ENCODE results near the gene CLMP. TPM values are rescaled to one million over a fixed set of nuclear protein-coding genes. Genes with fewer than 3 reads are reported as not detected.
A peak's percentile ranks its signal among the peaks of the same experiment; 100 is the strongest.

CLMP gene
- total and polyA plus RNA-seq, 8 donors, result 0.46 to 5.5 (median 1.0) TPM

DNA sequence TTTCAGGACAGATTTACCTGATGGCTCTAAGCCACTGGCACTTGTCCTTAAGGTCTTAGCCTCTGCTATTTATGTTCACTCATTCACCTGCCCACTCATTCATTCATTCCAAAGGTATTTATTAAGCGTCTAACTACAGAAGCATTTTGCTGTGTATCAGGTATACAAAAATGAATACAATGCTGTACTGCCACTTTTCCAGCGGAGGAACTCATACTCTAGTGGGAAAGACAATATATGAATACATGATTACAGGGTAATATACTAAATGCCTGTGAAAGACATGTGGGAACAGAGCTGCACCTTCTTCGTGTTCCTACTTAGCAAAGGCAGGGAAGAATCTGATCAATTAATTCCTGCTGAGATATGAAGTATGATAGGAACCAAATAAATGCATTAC lies 43.7 kb downstream of the CLMP start:
- no peaks in the 10 kb centered on the region for H3K36me3 ChIP-seq
- H3K4me1 ChIP-seq, result no peaks in the 10 kb centered on the region
- ATAC-seq, result no peak
- no peak for FAIRE-seq
- H3K27me3 ChIP-seq, result no peaks in the 10 kb centered on the region
- H3K27ac ChIP-seq, result no peak overlapping the region
- H3K4me3 ChIP-seq, result no peak overlapping the region
- no peaks in the 10 kb centered on the region for H3K9me3 ChIP-seq
- WGBS, 2 donors, result 72 to 74% methylated on average over 3 of the region's 3 CpGs
- no peak for DNase-seq
- TF ChIP-seq, protein P1, sequence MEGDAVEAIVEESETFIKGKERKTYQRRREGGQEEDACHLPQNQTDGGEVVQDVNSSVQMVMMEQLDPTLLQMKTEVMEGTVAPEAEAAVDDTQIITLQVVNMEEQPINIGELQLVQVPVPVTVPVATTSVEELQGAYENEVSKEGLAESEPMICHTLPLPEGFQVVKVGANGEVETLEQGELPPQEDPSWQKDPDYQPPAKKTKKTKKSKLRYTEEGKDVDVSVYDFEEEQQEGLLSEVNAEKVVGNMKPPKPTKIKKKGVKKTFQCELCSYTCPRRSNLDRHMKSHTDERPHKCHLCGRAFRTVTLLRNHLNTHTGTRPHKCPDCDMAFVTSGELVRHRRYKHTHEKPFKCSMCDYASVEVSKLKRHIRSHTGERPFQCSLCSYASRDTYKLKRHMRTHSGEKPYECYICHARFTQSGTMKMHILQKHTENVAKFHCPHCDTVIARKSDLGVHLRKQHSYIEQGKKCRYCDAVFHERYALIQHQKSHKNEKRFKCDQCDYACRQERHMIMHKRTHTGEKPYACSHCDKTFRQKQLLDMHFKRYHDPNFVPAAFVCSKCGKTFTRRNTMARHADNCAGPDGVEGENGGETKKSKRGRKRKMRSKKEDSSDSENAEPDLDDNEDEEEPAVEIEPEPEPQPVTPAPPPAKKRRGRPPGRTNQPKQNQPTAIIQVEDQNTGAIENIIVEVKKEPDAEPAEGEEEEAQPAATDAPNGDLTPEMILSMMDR (IDR thresholded peaks at IDR 0.05), result no peak
- intact Hi-C loops (cut with DNase I), result no loop called here

DNA sequence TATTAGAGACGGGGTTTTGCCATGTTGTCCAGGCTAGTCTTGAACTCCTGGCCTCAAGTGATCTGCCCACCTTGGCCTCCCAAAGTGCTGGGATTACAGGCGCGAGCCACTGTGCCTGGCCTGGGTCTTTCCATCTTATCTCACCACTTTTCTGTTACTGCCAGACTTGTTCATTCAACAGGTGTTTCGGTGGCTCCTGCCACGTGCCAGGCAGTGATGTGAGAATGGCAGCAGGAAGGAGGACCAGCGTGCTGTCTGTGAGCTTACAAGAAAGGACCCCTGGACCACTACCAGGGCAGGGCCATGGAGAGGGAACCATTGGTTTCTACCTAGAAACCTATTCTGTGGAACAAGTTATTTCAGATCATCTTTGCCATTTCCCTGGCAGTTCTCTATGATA lies 44.2 kb downstream of the CLMP start:
- Histone ChIP-seq H3K4me1 (no peaks in the 10 kb centered on the region), H3K4me3 (no peak overlapping the region), H3K36me3 (no peaks in the 10 kb centered on the region), H3K9me3 (no peaks in the 10 kb centered on the region), H3K27me3 (no peaks in the 10 kb centered on the region), H3K27ac (no peak overlapping the region)
- ATAC-seq (no peak), DNase-seq (no peak), FAIRE-seq (no peak)
- TF ChIP-seq, protein P1 (IDR thresholded peaks at IDR 0.05), result no peak
- 67 to 71% methylated on average over 6 of the region's 6 CpGs for WGBS, 2 donors
- intact Hi-C loops (cut with DNase I), result no loop called here

DNA sequence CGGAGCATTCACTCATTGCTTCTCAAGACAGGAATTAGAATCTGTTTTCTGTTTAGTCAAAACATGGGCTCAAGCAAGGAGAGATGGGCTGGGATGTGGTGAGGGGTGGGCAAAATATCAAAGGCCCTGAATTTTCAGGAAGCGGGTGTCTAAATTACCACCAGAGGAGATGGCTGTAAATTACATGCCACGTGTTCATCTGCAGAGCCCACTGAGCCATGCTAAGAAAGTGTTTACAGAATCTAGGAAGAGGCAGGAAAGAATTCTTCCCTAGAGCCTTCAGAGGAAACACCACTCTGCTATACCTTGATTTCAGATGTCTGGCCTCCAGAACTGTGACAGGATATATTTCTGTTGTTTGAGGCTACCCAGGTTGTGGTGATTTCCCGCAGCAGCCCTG lies 46.1 kb downstream of the CLMP start:
- TF ChIP-seq, protein P1 (IDR thresholded peaks at IDR 0.05), result no peak
- no peak for DNase-seq
- H3K27me3 ChIP-seq, result no peaks in the 10 kb centered on the region
- H3K9me3 ChIP-seq, result no peaks in the 10 kb centered on the region
- no peaks in the 10 kb centered on the region for H3K36me3 ChIP-seq
- no peak for FAIRE-seq
- 91 to 95% methylated on average over 4 of the region's 4 CpGs for WGBS, 2 donors
- H3K4me3 ChIP-seq, result no peak overlapping the region
- ATAC-seq, result no peak
- intact Hi-C loops (cut with DNase I), result no loop called here
- H3K4me1 ChIP-seq, result peaks cover 0 to 9% (median 0%) of the 10 kb centered on the region in 3 donors
- no peak overlapping the region for H3K27ac ChIP-seq

DNA sequence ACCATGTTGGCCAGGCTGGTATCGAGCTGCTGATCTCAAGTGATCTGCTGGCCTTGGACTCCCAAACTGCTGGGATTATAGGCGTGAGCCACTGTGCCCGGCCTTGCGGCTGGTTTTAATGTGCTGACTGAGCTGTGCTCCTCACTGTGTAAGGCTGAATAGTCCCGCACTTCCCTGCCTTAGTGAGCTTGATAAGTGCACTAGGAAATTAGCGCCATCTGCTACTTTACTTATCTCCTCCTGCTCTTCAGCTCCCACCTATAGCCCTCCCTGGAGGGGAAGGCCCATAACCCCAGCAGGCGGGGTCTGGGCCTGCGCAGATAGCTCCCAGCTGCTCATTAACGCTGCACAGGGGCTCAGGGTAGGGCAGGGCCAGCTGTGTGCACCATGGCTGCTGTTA lies 49.4 kb downstream of the CLMP start:
- Histone ChIP-seq H3K36me3 (no peaks in the 10 kb centered on the region), H3K27me3 (no peaks in the 10 kb centered on the region), H3K27ac (peak overlapping the region in 3 of 4 donors; percentile 16 to 33 (median 22)), H3K4me3 (no peak overlapping the region), H3K9me3 (no peaks in the 10 kb centered on the region), H3K4me1 (peaks cover 0 to 9% (median 0%) of the 10 kb centered on the region in 3 donors)
- no peak for FAIRE-seq
- intact Hi-C loops (cut with DNase I), result no loop called here
- WGBS, 2 donors, result 66 to 72% methylated on average over 9 of the region's 9 CpGs
- TF ChIP-seq, protein P1 (IDR thresholded peaks at IDR 0.05), result no peak
- peak; percentile 42 to 62 (median 57) for ATAC-seq
- DNase-seq, result peak in 2 of 6 donors; percentile 26 to 29

DNA sequence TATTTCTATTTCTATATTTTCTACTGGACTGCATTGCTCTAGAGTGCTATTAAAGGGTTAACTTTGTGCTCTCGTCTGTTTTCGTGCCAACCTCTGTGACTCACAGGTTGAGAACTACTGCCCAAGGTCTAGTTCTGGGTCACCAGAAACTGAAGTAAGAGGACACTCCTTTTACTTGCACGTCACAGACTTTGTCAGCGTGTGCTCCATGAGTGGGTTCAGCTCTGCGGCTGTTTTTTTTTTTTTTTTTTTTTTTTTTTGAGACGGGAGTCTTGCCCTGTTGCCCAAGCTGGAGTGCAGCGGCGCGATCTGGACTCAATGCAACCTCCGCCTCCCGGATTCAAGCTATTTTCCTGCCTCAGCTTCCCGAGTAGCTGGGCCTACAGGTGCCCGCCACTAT lies 49.8 kb downstream of the CLMP start:
- WGBS, 2 donors, result 39 to 40% methylated on average over 13 of the region's 13 CpGs

More for the DNA sequence above, 49.8 kb downstream of the CLMP start:
- DNase-seq (peak; percentile 34 to 81 (median 56)), ATAC-seq (peak; percentile 96 to 99 (median 98)), FAIRE-seq (no peak)
- intact Hi-C loops (cut with DNase I), result no loop called here
- Histone ChIP-seq H3K9me3 (no peaks in the 10 kb centered on the region), H3K4me1 (peaks cover 0 to 9% (median 0%) of the 10 kb centered on the region in 3 donors), H3K4me3 (no peak overlapping the region), H3K36me3 (no peaks in the 10 kb centered on the region), H3K27ac (peak overlapping the region in 3 of 4 donors; percentile 16 to 33 (median 22)), H3K27me3 (no peaks in the 10 kb centered on the region)
- TF ChIP-seq, protein P1 (IDR thresholded peaks at IDR 0.05), result no peak
